K562 (cell line): ENCODE measurements around the gene CCDC7. TPM values are rescaled to one million over a fixed set of nuclear protein-coding genes. Genes with fewer than 3 reads are reported as not detected.

Experiments
- C11orf30 ChIP-seq: fragments of 450-650 bp; IDR thresholded peaks from 2 replicates; pipeline ENCODE4 v1.6.1; 2016; ENCODE audit warnings: low read depth, mild to moderate bottlenecking
- DPF2 ChIP-seq: fragments of 450-650 bp; IDR thresholded peaks from 2 replicates; pipeline ENCODE4 v1.6.1; 2016
- ETS2 ChIP-seq: IDR thresholded peaks from 2 replicates; pipeline ENCODE4 v1.6.1; 2016; ENCODE audit warnings: borderline replicate concordance, missing genetic modification characterization, mild to moderate bottlenecking, moderate library complexity, missing compliant biosample characterization; ENCODE audit not compliant: poor library complexity, severe bottlenecking
- FOXA1 ChIP-seq: fragments of 450-650 bp; IDR thresholded peaks from 2 replicates; pipeline ENCODE4 v1.6.1; 2016; ENCODE audit warnings: mild to moderate bottlenecking, borderline replicate concordance
- KDM4B ChIP-seq, 2 experiments: fragments of 450-650 bp in 1 of 2; sonication (generic) in 1 of 2; IDR thresholded peaks; 2 replicates each; pipeline ENCODE4 v1.6.1; 2016 to 2017; ENCODE audit warnings: borderline replicate concordance in 2 of 2, antibody characterized with exemption in 1 of 2, low read depth in 1 of 2, mild to moderate bottlenecking in 1 of 2
- KLF6 ChIP-seq: fragments of 250-450 bp; sonication (Bioruptor Pico); IDR thresholded peaks from 2 replicates; pipeline ENCODE4 v1.4.0; 2020; ENCODE audit warnings: mild to moderate bottlenecking, moderate library complexity, borderline replicate concordance
- MEF2A ChIP-seq: IDR thresholded peaks from 2 replicates; pipeline ENCODE4 v1.6.1; 2011; ENCODE audit warnings: low read depth, mild to moderate bottlenecking, low read length, moderate library complexity; ENCODE audit not compliant: control insufficient read depth
- PCBP1 ChIP-seq: fragments of 200-400 bp; formaldehyde crosslinking; IDR thresholded peaks from 2 replicates; pipeline ENCODE4 v1.6.1; 2018; ENCODE audit warnings: mild to moderate bottlenecking, low read depth, low read length; ENCODE audit not compliant: poor library complexity, severe bottlenecking
- PML ChIP-seq: IDR thresholded peaks from 2 replicates; pipeline ENCODE4 v1.6.1; 2012; ENCODE audit warnings: low read length, inconsistent platforms
- POLR2A ChIP-seq: fragments of 450-650 bp; conservative IDR thresholded peaks from 2 replicates; pipeline ENCODE4 v1.6.1; 2016
- RB1 ChIP-seq: fragments of 450-650 bp; IDR thresholded peaks from 2 replicates; pipeline ENCODE4 v1.6.1; 2017; ENCODE audit warnings: low read depth, mild to moderate bottlenecking
- SMARCE1 ChIP-seq: fragments of 450-650 bp; IDR thresholded peaks from 2 replicates; pipeline ENCODE4 v1.7.1; 2016; ENCODE audit warnings: mild to moderate bottlenecking
- TAF15 ChIP-seq: fragments of 200-400 bp; formaldehyde crosslinking; IDR thresholded peaks from 2 replicates; pipeline ENCODE4 v1.6.1; 2017; ENCODE audit warnings: mild to moderate bottlenecking, low read depth, low read length, moderate library complexity
- XRCC3 ChIP-seq: fragments of 450-650 bp; IDR thresholded peaks from 2 replicates; pipeline ENCODE4 v1.6.1; 2017; ENCODE audit warnings: mild to moderate bottlenecking, moderate library complexity
- ZFPM2 ChIP-seq: fragments of 250-450 bp; sonication (Bioruptor Pico); IDR thresholded peaks from 2 replicates; pipeline ENCODE4 v1.5.1; 2022; ENCODE audit warnings: mild to moderate bottlenecking
- ZNF3 ChIP-seq: fragments of 250-450 bp; sonication (Bioruptor Pico); IDR thresholded peaks from 2 replicates; pipeline ENCODE4 v1.5.0; 2021; ENCODE audit warnings: mild to moderate bottlenecking, moderate library complexity
- ZNF347 ChIP-seq: fragments of 450-650 bp; formaldehyde crosslinking; IDR thresholded peaks from 2 replicates; pipeline ENCODE4 v1.4.0; 2020; ENCODE audit warnings: low read depth, mild to moderate bottlenecking, moderate library complexity
- ZNF707 ChIP-seq: fragments of 250-450 bp; sonication (Bioruptor Pico); conservative IDR thresholded peaks from 2 replicates; pipeline ENCODE4 v1.8.0; 2022; ENCODE audit warnings: inconsistent platforms, mild to moderate bottlenecking, moderate library complexity
- polyA plus RNA-seq, 8 experiments: library from polyadenylated mRNA; depleted of rRNA in 4 of 8; stranded (reverse) in 5 of 8; unstranded in 3 of 8; fragments of >200 nt; fragmentation: Nextera tagmentation in 2 of 8; fragmentation: Illumina TruSeq in 1 of 8; extraction: Ambion mirVana in 2 of 8; extraction: Trizol in 1 of 8; gene quantifications; 2 replicates each; pipeline versions ENCODE4 v1.2.1 to v1.2.3, GENCODE V29; 2011 to 2014; ENCODE audit warnings: inconsistent platforms in 1 of 8, missing spikeins in 1 of 8
- total RNA-seq, 7 experiments: library from RNA; depleted of rRNA in 6 of 7; stranded (reverse); fragments of >200 nt in 6 of 7; fragmentation: Illumina TruSeq in 2 of 7; extraction: Trizol in 2 of 7; gene quantifications; 2 replicates each; pipeline versions ENCODE4 v1.2.1 to v1.2.3, GENCODE V29; 2011 to 2021; ENCODE audit warnings: low replicate concordance in 1 of 7
- TF ChIP-seq, protein P1 (sequence below): sonication (generic); formaldehyde crosslinking; IDR thresholded peaks from 2 replicates; pipeline ENCODE4 v1.8.1; 2022; ENCODE audit warnings: missing genetic modification reagents
- TF ChIP-seq, protein P2 (sequence below): sonication (generic); formaldehyde crosslinking; IDR thresholded peaks from 2 replicates; pipeline ENCODE4 v1.8.0; 2022; ENCODE audit warnings: mild to moderate bottlenecking, missing genetic modification reagents
- TF ChIP-seq, protein P3 (sequence below): fragments of 450-650 bp; IDR thresholded peaks from 2 replicates; pipeline ENCODE4 v1.6.1; 2016; ENCODE audit warnings: low read depth, mild to moderate bottlenecking, moderate library complexity
- TF ChIP-seq, protein P4 (sequence below): fragments of 450-650 bp; IDR thresholded peaks from 2 replicates; pipeline ENCODE4 v1.6.1; 2016; ENCODE audit warnings: missing biosample characterization, missing genetic modification characterization
- TF ChIP-seq, protein P5 (sequence below): sonication (generic); formaldehyde crosslinking; IDR thresholded peaks from 2 replicates; pipeline ENCODE4 v1.5.0; 2020; ENCODE audit warnings: missing genetic modification reagents
- TF ChIP-seq, protein P6 (sequence below): fragments of 200-400 bp; formaldehyde crosslinking; IDR thresholded peaks from 2 replicates; pipeline ENCODE4 v1.6.1; 2017; ENCODE audit warnings: mild to moderate bottlenecking, low read depth, low read length, moderate library complexity

The CCDC7 gene
- total and polyA plus RNA-seq, 9 of the 15 experiments (the other 6 are each of a cell fraction or from before 2014, with no cell fraction given), result 1.5 to 6.6 (median 2.7) TPM

DNA sequence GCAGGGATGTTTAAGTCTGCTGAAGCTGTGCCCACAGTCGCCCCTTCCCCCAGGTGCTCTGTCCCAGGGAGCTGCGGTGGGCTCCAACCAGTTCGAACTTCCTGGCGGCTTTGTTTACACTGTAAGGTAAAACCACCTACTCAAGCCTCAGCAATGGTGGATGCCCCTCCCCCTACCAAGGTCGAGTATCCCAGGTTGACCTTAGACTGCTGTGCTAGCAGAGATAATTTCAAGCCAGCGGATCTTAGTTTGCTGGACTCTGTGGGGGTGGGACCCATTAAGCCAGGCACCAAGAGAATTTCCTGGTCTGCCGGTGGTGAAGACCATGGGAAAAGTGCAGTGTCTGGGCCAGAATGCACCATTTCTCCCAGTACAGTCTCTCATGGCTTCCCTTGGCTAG is 56.0 kb downstream of the CCDC7 start (continued):
- TF ChIP-seq PCBP1, result no peak
- TF ChIP-seq RB1, result 0 out of 2 replicates have a peak, but pooled peaks have one; percentile 33
- no peak for TF ChIP-seq C11orf30
- TF ChIP-seq FOXA1, result peak; percentile 65
- TF ChIP-seq, protein P1, sequence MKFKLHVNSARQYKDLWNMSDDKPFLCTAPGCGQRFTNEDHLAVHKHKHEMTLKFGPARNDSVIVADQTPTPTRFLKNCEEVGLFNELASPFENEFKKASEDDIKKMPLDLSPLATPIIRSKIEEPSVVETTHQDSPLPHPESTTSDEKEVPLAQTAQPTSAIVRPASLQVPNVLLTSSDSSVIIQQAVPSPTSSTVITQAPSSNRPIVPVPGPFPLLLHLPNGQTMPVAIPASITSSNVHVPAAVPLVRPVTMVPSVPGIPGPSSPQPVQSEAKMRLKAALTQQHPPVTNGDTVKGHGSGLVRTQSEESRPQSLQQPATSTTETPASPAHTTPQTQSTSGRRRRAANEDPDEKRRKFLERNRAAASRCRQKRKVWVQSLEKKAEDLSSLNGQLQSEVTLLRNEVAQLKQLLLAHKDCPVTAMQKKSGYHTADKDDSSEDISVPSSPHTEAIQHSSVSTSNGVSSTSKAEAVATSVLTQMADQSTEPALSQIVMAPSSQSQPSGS, result no peak
- TF ChIP-seq KDM4B (IDR thresholded peaks at IDR 0.05; ENCODE audit: borderline replicate concordance in 2 of 2, low read depth in 1 of 2), result 0 out of 4 replicates have a peak, but pooled peaks of 1 of the 2 experiments have one; percentile 62
- TF ChIP-seq, protein P2, sequence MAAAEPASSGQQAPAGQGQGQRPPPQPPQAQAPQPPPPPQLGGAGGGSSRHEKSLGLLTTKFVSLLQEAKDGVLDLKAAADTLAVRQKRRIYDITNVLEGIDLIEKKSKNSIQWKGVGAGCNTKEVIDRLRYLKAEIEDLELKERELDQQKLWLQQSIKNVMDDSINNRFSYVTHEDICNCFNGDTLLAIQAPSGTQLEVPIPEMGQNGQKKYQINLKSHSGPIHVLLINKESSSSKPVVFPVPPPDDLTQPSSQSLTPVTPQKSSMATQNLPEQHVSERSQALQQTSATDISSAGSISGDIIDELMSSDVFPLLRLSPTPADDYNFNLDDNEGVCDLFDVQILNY (CRISPR knock-in tag), result no peak
- no peak for TF ChIP-seq XRCC3
- TF ChIP-seq ETS2 (tag), result no peak
- TF ChIP-seq, protein P3, sequence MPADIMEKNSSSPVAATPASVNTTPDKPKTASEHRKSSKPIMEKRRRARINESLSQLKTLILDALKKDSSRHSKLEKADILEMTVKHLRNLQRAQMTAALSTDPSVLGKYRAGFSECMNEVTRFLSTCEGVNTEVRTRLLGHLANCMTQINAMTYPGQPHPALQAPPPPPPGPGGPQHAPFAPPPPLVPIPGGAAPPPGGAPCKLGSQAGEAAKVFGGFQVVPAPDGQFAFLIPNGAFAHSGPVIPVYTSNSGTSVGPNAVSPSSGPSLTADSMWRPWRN, result no peak
- TF ChIP-seq TAF15, result no peak
- TF ChIP-seq POLR2A, result no peak
- no peak for TF ChIP-seq ZNF3
- TF ChIP-seq MEF2A, result no peak
- peak; percentile 88 for TF ChIP-seq DPF2
- TF ChIP-seq, protein P4, sequence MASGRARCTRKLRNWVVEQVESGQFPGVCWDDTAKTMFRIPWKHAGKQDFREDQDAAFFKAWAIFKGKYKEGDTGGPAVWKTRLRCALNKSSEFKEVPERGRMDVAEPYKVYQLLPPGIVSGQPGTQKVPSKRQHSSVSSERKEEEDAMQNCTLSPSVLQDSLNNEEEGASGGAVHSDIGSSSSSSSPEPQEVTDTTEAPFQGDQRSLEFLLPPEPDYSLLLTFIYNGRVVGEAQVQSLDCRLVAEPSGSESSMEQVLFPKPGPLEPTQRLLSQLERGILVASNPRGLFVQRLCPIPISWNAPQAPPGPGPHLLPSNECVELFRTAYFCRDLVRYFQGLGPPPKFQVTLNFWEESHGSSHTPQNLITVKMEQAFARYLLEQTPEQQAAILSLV (tag), result no peak
- TF ChIP-seq ZNF347 (CRISPR knock-in tag), result no peak
- TF ChIP-seq, protein P5, sequence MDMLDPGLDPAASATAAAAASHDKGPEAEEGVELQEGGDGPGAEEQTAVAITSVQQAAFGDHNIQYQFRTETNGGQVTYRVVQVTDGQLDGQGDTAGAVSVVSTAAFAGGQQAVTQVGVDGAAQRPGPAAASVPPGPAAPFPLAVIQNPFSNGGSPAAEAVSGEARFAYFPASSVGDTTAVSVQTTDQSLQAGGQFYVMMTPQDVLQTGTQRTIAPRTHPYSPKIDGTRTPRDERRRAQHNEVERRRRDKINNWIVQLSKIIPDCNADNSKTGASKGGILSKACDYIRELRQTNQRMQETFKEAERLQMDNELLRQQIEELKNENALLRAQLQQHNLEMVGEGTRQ, result no peak
- peak; percentile 76 for TF ChIP-seq SMARCE1
- TF ChIP-seq ZFPM2 (CRISPR knock-in tag), result no peak
- TF ChIP-seq PML, result peak; percentile 36; the same call in 1 of the 2 replicates
- TF ChIP-seq KLF6 (CRISPR knock-in tag), result no peak
- no peak for TF ChIP-seq ZNF707 (CRISPR knock-in tag)
- TF ChIP-seq, protein P6, sequence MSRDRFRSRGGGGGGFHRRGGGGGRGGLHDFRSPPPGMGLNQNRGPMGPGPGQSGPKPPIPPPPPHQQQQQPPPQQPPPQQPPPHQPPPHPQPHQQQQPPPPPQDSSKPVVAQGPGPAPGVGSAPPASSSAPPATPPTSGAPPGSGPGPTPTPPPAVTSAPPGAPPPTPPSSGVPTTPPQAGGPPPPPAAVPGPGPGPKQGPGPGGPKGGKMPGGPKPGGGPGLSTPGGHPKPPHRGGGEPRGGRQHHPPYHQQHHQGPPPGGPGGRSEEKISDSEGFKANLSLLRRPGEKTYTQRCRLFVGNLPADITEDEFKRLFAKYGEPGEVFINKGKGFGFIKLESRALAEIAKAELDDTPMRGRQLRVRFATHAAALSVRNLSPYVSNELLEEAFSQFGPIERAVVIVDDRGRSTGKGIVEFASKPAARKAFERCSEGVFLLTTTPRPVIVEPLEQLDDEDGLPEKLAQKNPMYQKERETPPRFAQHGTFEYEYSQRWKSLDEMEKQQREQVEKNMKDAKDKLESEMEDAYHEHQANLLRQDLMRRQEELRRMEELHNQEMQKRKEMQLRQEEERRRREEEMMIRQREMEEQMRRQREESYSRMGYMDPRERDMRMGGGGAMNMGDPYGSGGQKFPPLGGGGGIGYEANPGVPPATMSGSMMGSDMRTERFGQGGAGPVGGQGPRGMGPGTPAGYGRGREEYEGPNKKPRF, result no peak
